Epithelial cell of proximal tubule (primary cell): ENCODE results near the gene GREM2. TPM values are rescaled to one million over a fixed set of nuclear protein-coding genes. Genes with fewer than 3 reads are reported as not detected.

Experiments used
- DNase-seq: peaks from one replicate; pipeline ENCODE4 v3.0.0-alpha.2; 2011; ENCODE audit warnings: low read depth
- H3K4me3 ChIP-seq: 2 replicates; pipeline ENCODE4 v1.5.1; 2011; ENCODE audit warnings: low read depth, mild to moderate bottlenecking, low read length
- CTCF ChIP-seq: conservative IDR thresholded peaks from 2 replicates; pipeline ENCODE4 v1.5.1; 2012; ENCODE audit warnings: low read depth, mild to moderate bottlenecking, low read length
- total RNA-seq: library from RNA; depleted of rRNA; stranded (reverse); fragments of >200 nt; gene quantifications from 2 replicates; pipeline ENCODE4 v1.2.3, GENCODE V29; 2015

The GREM2 gene
- total RNA-seq, 1 donor from 2014 or later, result 0.06 TPM

GRCh38 chr1:240498335-240498734 lies 113.6 kb downstream of the GREM2 start:
- no peak for DNase-seq
- no peak for TF ChIP-seq CTCF
- no peak overlapping the region for H3K4me3 ChIP-seq

GRCh38 chr1:240497908-240498307 lies 114.0 kb downstream of the GREM2 start:
- DNase-seq, result no peak
- no peak for TF ChIP-seq CTCF

GRCh38 chr1:240496941-240497340 lies 115.0 kb downstream of the GREM2 start:
- DNase-seq, result no peak
- H3K4me3 ChIP-seq, result no peak overlapping the region
- TF ChIP-seq CTCF, result no peak

More at GRCh38 chr1:240497908-240498307, 114.0 kb downstream of the GREM2 start:
- no peak overlapping the region for H3K4me3 ChIP-seq

GRCh38 chr1:240496356-240496755 lies 115.6 kb downstream of the GREM2 start:
- DNase-seq, result no peak
- TF ChIP-seq CTCF, result no peak
- H3K4me3 ChIP-seq, result no peak overlapping the region

- H3K4me3 ChIP-seq, result no peak overlapping the region
- DNase-seq, result no peak
- no peak for TF ChIP-seq CTCF
Measured at GRCh38 chr1:240495601-240496000, 116.4 kb downstream of the GREM2 start.

GRCh38 chr1:240492832-240493440 lies 119.0 kb downstream of the GREM2 start:
- no peak overlapping the region for H3K4me3 ChIP-seq
- no peak for DNase-seq
- TF ChIP-seq CTCF, result no peak

GRCh38 chr1:240491796-240492195 lies 120.2 kb downstream of the GREM2 start:
- H3K4me3 ChIP-seq, result no peak overlapping the region
- DNase-seq, result no peak
- no peak for TF ChIP-seq CTCF
